AG04450 (cell line): ENCODE measurements around the gene SLCO2A1. TPM values are rescaled to one million over a fixed set of nuclear protein-coding genes. Genes with fewer than 3 reads are reported as not detected.

Experiments used
- CTCF ChIA-PET: fragments of 300-600, 350-600 bp; formaldehyde crosslinking; extraction: SDS; loops from one replicate; lab custom pipeline; 2022; ENCODE audit warnings: antibody characterized with exemption, inconsistent platforms; lab: Charles Lee
- POLR2A ChIA-PET: fragments of 350-600 bp; formaldehyde crosslinking; extraction: SDS; loops from one replicate; lab custom pipeline; 2021; ENCODE audit warnings: antibody characterized with exemption, inconsistent platforms; lab: Yijun Ruan, JAX
- DNase-seq: peaks from one replicate; pipeline ENCODE4 v3.0.0-alpha.2; 2011; ENCODE audit warnings: low read depth, low spot score
- H3K27ac ChIP-seq: one replicate; pipeline ENCODE4 v1.5.1; 2012; ENCODE audit warnings: low read depth, low read length, control low read depth
- H3K27me3 ChIP-seq: one replicate; pipeline ENCODE4 v1.6.0; 2012; ENCODE audit warnings: low read length; ENCODE audit not compliant: control insufficient read depth, insufficient read depth
- H3K4me3 ChIP-seq: 2 replicates; pipeline ENCODE4 v1.5.1; 2011; ENCODE audit warnings: mild to moderate bottlenecking, low read depth, low read length, control low read depth
- H3K9me3 ChIP-seq: 2 replicates; pipeline ENCODE4 v1.5.1; 2012; ENCODE audit warnings: low read length; ENCODE audit not compliant: control insufficient read depth, insufficient read depth
- polyA plus RNA-seq: library from polyadenylated mRNA; depleted of rRNA; stranded (reverse); fragments of >200 nt; gene quantifications from 2 replicates; pipeline ENCODE4 v1.2.3, GENCODE V29; 2011
- TF ChIP-seq, protein P1 (sequence below): IDR thresholded peaks from 2 replicates; pipeline ENCODE4 v1.5.1; 2011; ENCODE audit warnings: low read depth, low read length, control low read depth, inconsistent platforms

SLCO2A1 gene
- polyA plus RNA-seq, 1 experiment, result 1.6 TPM

DNA sequence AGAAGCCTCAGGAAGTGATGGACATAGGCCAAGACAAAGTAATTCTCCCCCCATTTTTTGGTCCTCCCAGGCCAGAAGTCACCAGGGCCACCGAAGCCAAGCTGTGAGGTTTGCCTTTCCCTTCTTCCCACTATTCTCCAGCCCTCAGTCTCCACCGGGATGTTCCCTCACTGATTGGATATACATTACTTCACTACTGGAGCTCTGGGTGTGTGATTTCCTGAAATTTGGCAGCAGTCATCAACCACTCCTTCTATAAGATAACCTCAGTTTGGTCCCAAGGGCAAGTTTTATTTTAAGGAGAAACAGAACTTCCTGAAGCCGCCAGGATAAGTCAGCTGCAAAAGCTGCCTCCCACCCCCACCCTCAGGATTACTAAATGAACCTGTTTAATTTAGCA is 11.3 kb downstream of the SLCO2A1 start:
- Histone ChIP-seq H3K4me3 (no peak overlapping the region), H3K27ac (no peak overlapping the region), H3K9me3 (no peaks in the 10 kb centered on the region), H3K27me3 (no peaks in the 10 kb centered on the region)
- DNase-seq, result no peak
- CTCF ChIA-PET, result interaction anchor here (0.9 kb wide), 1 partner anchor 194 kb away, joined by 3 read pairs; no protein-coding TSS in a partner anchor
- TF ChIP-seq, protein P1, sequence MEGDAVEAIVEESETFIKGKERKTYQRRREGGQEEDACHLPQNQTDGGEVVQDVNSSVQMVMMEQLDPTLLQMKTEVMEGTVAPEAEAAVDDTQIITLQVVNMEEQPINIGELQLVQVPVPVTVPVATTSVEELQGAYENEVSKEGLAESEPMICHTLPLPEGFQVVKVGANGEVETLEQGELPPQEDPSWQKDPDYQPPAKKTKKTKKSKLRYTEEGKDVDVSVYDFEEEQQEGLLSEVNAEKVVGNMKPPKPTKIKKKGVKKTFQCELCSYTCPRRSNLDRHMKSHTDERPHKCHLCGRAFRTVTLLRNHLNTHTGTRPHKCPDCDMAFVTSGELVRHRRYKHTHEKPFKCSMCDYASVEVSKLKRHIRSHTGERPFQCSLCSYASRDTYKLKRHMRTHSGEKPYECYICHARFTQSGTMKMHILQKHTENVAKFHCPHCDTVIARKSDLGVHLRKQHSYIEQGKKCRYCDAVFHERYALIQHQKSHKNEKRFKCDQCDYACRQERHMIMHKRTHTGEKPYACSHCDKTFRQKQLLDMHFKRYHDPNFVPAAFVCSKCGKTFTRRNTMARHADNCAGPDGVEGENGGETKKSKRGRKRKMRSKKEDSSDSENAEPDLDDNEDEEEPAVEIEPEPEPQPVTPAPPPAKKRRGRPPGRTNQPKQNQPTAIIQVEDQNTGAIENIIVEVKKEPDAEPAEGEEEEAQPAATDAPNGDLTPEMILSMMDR, result no peak
- POLR2A ChIA-PET, result no interaction called here

DNA sequence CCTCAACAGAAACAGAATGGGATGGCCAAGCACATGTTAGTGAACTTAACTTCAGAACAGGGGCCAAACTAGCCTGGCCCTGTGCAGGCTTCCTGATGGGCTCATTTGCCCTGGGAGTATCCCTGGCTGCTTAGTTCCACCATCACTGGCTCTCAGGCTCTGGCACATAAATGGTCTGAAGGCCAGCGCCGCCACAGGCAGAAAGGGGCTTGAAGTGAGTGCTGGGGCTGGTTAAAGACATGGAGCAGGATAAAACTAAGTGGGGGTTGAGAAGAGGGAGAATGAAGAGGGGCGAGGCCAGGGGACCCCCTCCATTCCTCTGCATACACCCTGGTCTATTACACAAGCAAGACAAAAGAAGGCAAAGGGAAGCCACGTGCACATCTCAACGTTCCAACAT is 12.2 kb downstream of the SLCO2A1 start:
- CTCF ChIA-PET, result interaction anchor here (0.9 kb wide), 1 partner anchor 195 kb away, joined by 3 read pairs; no protein-coding TSS in a partner anchor
- DNase-seq, result no peak
- Histone ChIP-seq H3K27ac (no peak overlapping the region), H3K4me3 (no peak overlapping the region), H3K27me3 (no peaks in the 10 kb centered on the region), H3K9me3 (no peaks in the 10 kb centered on the region)
- TF ChIP-seq, protein P1, result no peak
- POLR2A ChIA-PET, result no interaction called here

DNA sequence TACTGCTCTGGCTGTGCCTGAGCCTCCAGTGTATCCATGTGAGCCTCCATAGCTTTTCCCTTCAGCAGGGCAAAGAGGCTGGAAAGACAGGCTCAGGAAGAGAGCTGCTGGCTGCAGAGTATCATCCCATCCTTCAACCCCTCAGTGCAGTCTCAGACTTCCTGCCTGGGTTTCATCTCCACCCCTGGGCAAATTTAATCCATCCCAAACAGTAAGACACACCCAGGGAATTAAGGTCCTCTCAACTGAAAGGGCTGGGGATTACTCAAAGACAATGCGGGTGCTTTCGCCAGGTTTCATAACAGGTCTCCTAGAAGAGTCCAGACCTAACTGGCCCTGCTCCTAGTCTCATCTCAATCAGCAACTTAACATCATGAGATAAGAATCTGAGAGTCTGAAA is 15.5 kb downstream of the SLCO2A1 start:
- CTCF ChIA-PET, result interaction anchor here (1.3 kb wide), 1 partner anchor 86 kb away, joined by 3 read pairs; no protein-coding TSS in a partner anchor

DNA sequence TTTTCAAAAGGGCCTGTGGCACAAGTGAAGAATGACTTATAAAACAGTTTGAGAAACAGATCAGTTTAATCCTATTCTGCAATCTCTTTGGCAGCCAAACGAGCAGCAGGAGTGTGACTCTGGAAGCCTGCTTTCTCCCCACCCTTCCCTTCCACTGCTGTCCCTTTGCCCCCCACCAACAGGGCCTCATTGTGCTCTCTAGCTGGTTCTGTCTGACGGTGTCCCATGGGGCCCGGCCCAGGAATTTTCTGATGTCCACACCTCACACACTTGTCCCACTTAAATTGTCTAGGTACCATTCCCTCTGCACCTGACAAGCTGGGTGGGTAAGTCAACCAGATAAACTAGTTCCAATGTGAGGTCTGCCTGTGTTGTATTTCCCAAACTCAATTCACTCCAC is 16.4 kb downstream of the SLCO2A1 start:
- CTCF ChIA-PET, result interaction anchor here (1.6 kb wide), 1 partner anchor 83 kb away, joined by 5 read pairs; no protein-coding TSS in a partner anchor

More for the DNA sequence above, 15.5 kb downstream of the SLCO2A1 start:
- TF ChIP-seq, protein P1, result no peak
- POLR2A ChIA-PET, result no interaction called here
- Histone ChIP-seq H3K27me3 (no peaks in the 10 kb centered on the region), H3K27ac (no peak overlapping the region), H3K9me3 (no peaks in the 10 kb centered on the region), H3K4me3 (no peak overlapping the region)
- no peak for DNase-seq

DNA sequence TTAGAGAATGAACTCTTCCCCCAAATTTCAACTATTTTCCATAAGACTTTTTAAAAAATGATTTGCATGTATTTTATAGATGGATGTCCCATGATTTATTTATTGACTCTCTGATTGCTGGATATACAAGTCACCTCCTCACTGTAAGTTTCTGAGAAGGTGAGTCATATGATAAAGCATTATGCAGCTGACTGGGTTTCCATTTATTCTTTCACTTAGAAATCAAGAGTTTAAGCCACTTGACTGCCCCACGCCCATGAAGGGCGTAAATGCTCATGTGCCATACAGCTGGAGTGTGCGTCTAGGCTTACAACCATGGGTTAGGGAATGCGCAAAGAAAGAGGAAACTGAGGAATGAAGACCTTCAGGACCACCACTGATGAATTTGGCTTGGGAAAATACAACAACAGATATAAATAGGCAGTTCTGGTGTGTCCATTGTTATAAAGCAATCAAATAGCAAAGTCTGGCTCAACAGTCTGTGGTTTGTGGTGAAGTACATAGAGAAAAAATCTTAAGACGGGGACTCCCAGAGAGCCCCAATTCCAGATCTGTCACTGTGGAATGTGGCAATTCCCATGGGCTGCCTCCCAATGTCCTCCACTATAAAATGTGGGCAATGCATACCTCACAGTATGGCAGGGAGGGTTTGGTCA is 20.3 kb downstream of the SLCO2A1 start:
- Histone ChIP-seq H3K27me3 (no peaks in the 10 kb centered on the region), H3K9me3 (peaks cover 2% of the 10 kb centered on the region), H3K27ac (no peak overlapping the region), H3K4me3 (no peak overlapping the region)
- TF ChIP-seq, protein P1, result no peak
- ChIA-PET POLR2A (no interaction called here), CTCF (no interaction called here)
- DNase-seq, result no peak

More for the DNA sequence above, 16.4 kb downstream of the SLCO2A1 start:
- H3K4me3 ChIP-seq, result no peak overlapping the region
- TF ChIP-seq, protein P1, result no peak
- no peaks in the 10 kb centered on the region for H3K9me3 ChIP-seq
- no peak overlapping the region for H3K27ac ChIP-seq
- H3K27me3 ChIP-seq, result no peaks in the 10 kb centered on the region
- POLR2A ChIA-PET, result no interaction called here
- DNase-seq, result no peak
